ENCODE data around the gene ALX3. TPM values are rescaled to one million over a fixed set of nuclear protein-coding genes. Genes with fewer than 3 reads are reported as not detected.

ALX3 gene
- total and polyA plus RNA-seq, 2 of the 4 experiments (the other 2 are of a cell fraction) = not detected

- Histone ChIP-seq H3K9me1 (ENCODE audit: insufficient read depth, low read length) (peaks cover 6% of the 10 kb centered on the region), H2BK15ac (ENCODE audit: low read depth, low read length) (no peak overlapping the region), H3K9me3 (ENCODE audit: control insufficient read depth, insufficient read depth, low read length) (no peaks in the 10 kb centered on the region), H3K23ac (ENCODE audit: low read depth, low read length) (no peak overlapping the region), H3K9ac (ENCODE audit: low read depth, low read length) (no peak overlapping the region), H3K27ac (ENCODE audit: insufficient read depth, low read length) (no peak overlapping the region), H4K8ac (ENCODE audit: low read depth in 2 of 2, low read length in 2 of 2) (no peak overlapping the region), H4K20me1 (ENCODE audit: insufficient read depth, low read length) (0 out of 2 replicates have a peak, but pooled peaks cover 14% of the 10 kb centered on the region), H3K18ac (ENCODE audit: low read depth, low read length) (no peak overlapping the region), H4K5ac (ENCODE audit: low read depth, low read length) (no peak overlapping the region), H3K36me3 (ENCODE audit: control insufficient read depth, insufficient read depth, low read length) (peaks cover 77% of the 10 kb centered on the region), H3K4me2 (ENCODE audit: low read depth, low read length) (no peak overlapping the region), H2BK5ac (ENCODE audit: low read depth, low read length, poor library complexity, severe bottlenecking) (no peak overlapping the region), H3K14ac (replicated peaks; ENCODE audit: low read depth, low read length) (no peak overlapping the region), H3K4me3 (ENCODE audit: insufficient read depth, low read depth, low read length) (no peak overlapping the region), H2BK20ac (ENCODE audit: low read depth, low read length) (no peak overlapping the region), H4K91ac (ENCODE audit: insufficient read depth, low read depth, low read length) (no peak overlapping the region), H3K79me1 (ENCODE audit: low read depth in 1 of 2, low read length in 2 of 2) (peaks cover 0 to 10% of the 10 kb centered on the region in 2 experiments; a peak in 2 of 4 replicates), H2AK9ac (replicated peaks; ENCODE audit: low read depth, low read length, poor library complexity) (no peak overlapping the region), H2AK5ac (ENCODE audit: low read depth, low read length) (no peak overlapping the region), H3K56ac (ENCODE audit: extremely low read depth, insufficient read depth, low read length) (no peak overlapping the region), H2AFZ (replicated peaks; ENCODE audit: low read length, poor library complexity) (no peak overlapping the region), H3K4ac (ENCODE audit: low read depth, low read length) (no peak overlapping the region), H3K27me3 (ENCODE audit: control insufficient read depth, insufficient read depth, low read length) (no peaks in the 10 kb centered on the region), H2BK120ac (ENCODE audit: low read depth, low read length) (no peak overlapping the region), H3K4me1 (ENCODE audit: control insufficient read depth, insufficient read depth, low read length) (peaks cover 12% of the 10 kb centered on the region)
- intact Hi-C loops (cut with micrococcal nuclease) (no loop called here), in situ Hi-C loops (cut with MboI; ENCODE audit: low sequenced_read_pairs) (loop anchor here (10.0 kb wide), 1 partner anchor 417 kb away; no protein-coding TSS in a partner anchor), dilution Hi-C loops (cut with HindIII; ENCODE audit: low sequenced_read_pairs, unreplicated experiment) (no loop called here)
- WGBS, 2 experiments (ENCODE audit: extremely low coverage in 2 of 2, insufficient read length in 1 of 2) = 71% methylated on average over 1 of the region's 3 CpGs; no CpG with 5 or more reads in 1 of the 2 experiments
- BruUV-seq (replicated peaks) = no TSS peak
- ATAC-seq (ENCODE audit: low read depth) (no peak), DNase-seq (no peak)
- ChIA-PET POLR2A (ENCODE audit: unreplicated experiment) (no interaction called here), CTCF (no interaction called here)
- no peak for TF ChIP-seq MAZ (IDR thresholded peaks at IDR 0.05; ENCODE audit: borderline replicate concordance, low read depth, low read length)
- no peak for TF ChIP-seq NFE2L2 (IDR thresholded peaks at IDR 0.05; ENCODE audit: low read depth, low read length)
- no peak for TF ChIP-seq POLR2A (IDR thresholded peaks at IDR 0.05; ENCODE audit: low read depth, low read length)
- TF ChIP-seq, protein P1, sequence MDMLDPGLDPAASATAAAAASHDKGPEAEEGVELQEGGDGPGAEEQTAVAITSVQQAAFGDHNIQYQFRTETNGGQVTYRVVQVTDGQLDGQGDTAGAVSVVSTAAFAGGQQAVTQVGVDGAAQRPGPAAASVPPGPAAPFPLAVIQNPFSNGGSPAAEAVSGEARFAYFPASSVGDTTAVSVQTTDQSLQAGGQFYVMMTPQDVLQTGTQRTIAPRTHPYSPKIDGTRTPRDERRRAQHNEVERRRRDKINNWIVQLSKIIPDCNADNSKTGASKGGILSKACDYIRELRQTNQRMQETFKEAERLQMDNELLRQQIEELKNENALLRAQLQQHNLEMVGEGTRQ (IDR thresholded peaks at IDR 0.05; ENCODE audit: low read depth, low read length) = no peak
- TF ChIP-seq SMC3 (IDR thresholded peaks at IDR 0.05; ENCODE audit: low read depth, low read length) = no peak
Observed at GRCh38 chr1:110047463-110047862, 23.0 kb downstream of the ALX3 start.
